B cell (primary cell): ENCODE measurements around the gene RAPGEF6. TPM values are rescaled to one million over a fixed set of nuclear protein-coding genes. Genes with fewer than 3 reads are reported as not detected.

Source experiments
- ATAC-seq: fragments of 200-7000 bp; cut with Tn5 transposase; one replicate; pipeline ENCODE4 v1.10.0; 2021; ENCODE audit warnings: low read depth, mild to moderate bottlenecking, moderate number of reproducible peaks, moderate library complexity
- CTCF ChIA-PET: fragments of 350-600 bp; sonication (Branson Sonifier 250); formaldehyde crosslinking; loops from one replicate; lab custom pipeline; 2021; ENCODE audit warnings: antibody characterized with exemption, inconsistent platforms; lab: Charles Lee
- POLR2A ChIA-PET: fragments of 350-600 bp; sonication (Branson Sonifier 250); formaldehyde crosslinking; loops from one replicate; lab custom pipeline; 2021; ENCODE audit warnings: antibody characterized with exemption; lab: Charles Lee
- DNase-seq: peaks from one replicate; pipeline ENCODE4 v3.0.0; 2013
- H2AFZ ChIP-seq: 2 replicates; pipeline ENCODE4 v1.6.1; 2012; ENCODE audit warnings: mild to moderate bottlenecking, low read depth, low read length; ENCODE audit not compliant: insufficient read depth, poor library complexity, severe bottlenecking
- H3K27ac ChIP-seq, 2 donors: 1 replicate in 1 of 2; 2 replicates in 1 of 2; pipeline ENCODE4 v1.5.1; 2012 to 2013; ENCODE audit warnings: low read length in 2 of 2, mild to moderate bottlenecking in 2 of 2, moderate library complexity in 1 of 2
- H3K27me3 ChIP-seq, 4 experiments: fragments of 200-600 bp in 1 of 4; sonication (generic) in 1 of 4; replicated peaks in 1 of 4; 1 replicate in 2 of 4; 2 replicates in 2 of 4; pipeline versions ENCODE4 v1.6.1 to v1.7.0; 2013 to 2016; ENCODE audit warnings: low read length in 3 of 4, mild to moderate bottlenecking in 2 of 4, mixed read lengths in 1 of 4, moderate library complexity in 1 of 4; ENCODE audit not compliant: insufficient read depth in 4 of 4, control insufficient read depth in 3 of 4; ENCODE audit errors: control extremely low read depth in 1 of 4
- H3K36me3 ChIP-seq, 2 experiments: replicated peaks in 1 of 2; 1 replicate in 1 of 2; 2 replicates in 1 of 2; pipeline versions ENCODE4 v1.6.1 to v1.7.1; 2013; ENCODE audit warnings: low read length in 1 of 2; ENCODE audit not compliant: insufficient read depth in 2 of 2, control insufficient read depth in 1 of 2; ENCODE audit errors: control extremely low read depth in 1 of 2, extremely low read depth in 1 of 2
- H3K4me1 ChIP-seq, 2 donors: fragments of 200-600 bp in 1 of 2; sonication (generic) in 1 of 2; 1 replicate in 1 of 2; 2 replicates in 1 of 2; pipeline versions ENCODE4 v1.5.1 to v1.6.1; 2013 to 2017; ENCODE audit warnings: low read length in 2 of 2; ENCODE audit not compliant: control insufficient read depth in 2 of 2, insufficient read depth in 2 of 2
- H3K4me2 ChIP-seq: replicated peaks from 2 replicates; pipeline ENCODE3; 2012; ENCODE audit warnings: mild to moderate bottlenecking, low read depth, low read length; ENCODE audit not compliant: poor library complexity, severe bottlenecking
- H3K4me3 ChIP-seq, 5 experiments: fragments of 200-600 bp in 1 of 5; sonication (generic) in 1 of 5; 1 replicate in 3 of 5; 2 replicates in 2 of 5; pipeline versions ENCODE4 v1.5.1 to v1.7.0; 2011 to 2016; ENCODE audit warnings: low read length in 4 of 5, mild to moderate bottlenecking in 4 of 5, low read depth in 2 of 5, control low read depth in 1 of 5, moderate library complexity in 1 of 5; ENCODE audit not compliant: insufficient read depth in 1 of 5; ENCODE audit errors: control extremely low read depth in 1 of 5, extremely low read depth in 1 of 5
- H3K79me2 ChIP-seq: fragments of 200-600 bp; sonication (generic); one replicate; pipeline ENCODE4 v1.6.0; 2016; ENCODE audit warnings: low read length; ENCODE audit not compliant: control insufficient read depth, insufficient read depth
- H3K9ac ChIP-seq: fragments of 200-600 bp; sonication (generic); 2 replicates; pipeline ENCODE4 v1.6.1; 2017; ENCODE audit warnings: mild to moderate bottlenecking, low read length, moderate library complexity
- H3K9me3 ChIP-seq, 3 donors: one replicate each; pipeline versions ENCODE4 v1.6.1 to v1.7.1; 2013; ENCODE audit warnings: low read length in 2 of 3; ENCODE audit not compliant: control insufficient read depth in 2 of 3, insufficient read depth in 1 of 3; ENCODE audit errors: control extremely low read depth in 1 of 3
- H4K20me1 ChIP-seq: 2 replicates; pipeline ENCODE4 v1.6.0; 2012; ENCODE audit warnings: mild to moderate bottlenecking, low read length; ENCODE audit not compliant: insufficient read depth, control insufficient read depth, poor library complexity, severe bottlenecking
- H3K27ac Mint-ChIP-seq: one replicate; pipeline ENCODE4 v1.8.0; 2021; ENCODE audit warnings: mixed read lengths
- H3K27me3 Mint-ChIP-seq: one replicate; pipeline ENCODE4 v1.8.0; 2021; ENCODE audit warnings: mixed read lengths
- H3K4me1 Mint-ChIP-seq: one replicate; pipeline ENCODE4 v1.8.0; 2021; ENCODE audit warnings: mixed read lengths
- H3K4me3 Mint-ChIP-seq: one replicate; pipeline ENCODE4 v1.8.0; 2021; ENCODE audit warnings: mixed read lengths
- H3K9me3 Mint-ChIP-seq: one replicate; pipeline ENCODE4 v1.8.0; 2022; ENCODE audit warnings: mixed read lengths; ENCODE audit not compliant: insufficient read depth
- EZH2 ChIP-seq: IDR thresholded peaks from 2 replicates; pipeline ENCODE4 v1.6.1; 2012; ENCODE audit warnings: borderline replicate concordance, low read depth, mild to moderate bottlenecking, moderate library complexity, low read length; ENCODE audit not compliant: insufficient read depth, poor library complexity, severe bottlenecking
- WGBS: methylation state at CpG from one replicate; pipeline ENCODE4 v1.1.5; 2013; ENCODE audit warnings: missing lambda C conversion rate; ENCODE audit not compliant: insufficient coverage; 5-methylcytosine and 5-hydroxymethylcytosine counted together
- intact Hi-C: fragments of 100-400 bp; cut with micrococcal nuclease; formaldehyde crosslinking; loops from one replicate; pipeline ENCODE4 v1.10.0; 2022
- polyA plus RNA-seq: library from polyadenylated mRNA; depleted of rRNA; stranded (reverse); fragments of >200 nt; gene quantifications from 2 replicates; pipeline ENCODE4 v1.2.3, GENCODE V29; 2012
- total RNA-seq, 2 donors: library from RNA; stranded (reverse); fragments of 120-200 nt in 1 of 2; gene quantifications; 1 replicate in 1 of 2; 2 replicates in 1 of 2; pipeline versions ENCODE4 v1.2.3 to v1.2.4, GENCODE V29; 2013 to 2022
- TF ChIP-seq, protein P1 (sequence below): fragments of 200-600 bp; IDR thresholded peaks from one replicate; pipeline ENCODE4 v1.8.0; 2022; ENCODE audit warnings: antibody characterized with exemption, mild to moderate bottlenecking

Gene RAPGEF6
- total and polyA plus RNA-seq, 2 donors (not counting 1 experiment from before 2014, with no cell fraction given): 9.8 to 56.2 TPM

DNA sequence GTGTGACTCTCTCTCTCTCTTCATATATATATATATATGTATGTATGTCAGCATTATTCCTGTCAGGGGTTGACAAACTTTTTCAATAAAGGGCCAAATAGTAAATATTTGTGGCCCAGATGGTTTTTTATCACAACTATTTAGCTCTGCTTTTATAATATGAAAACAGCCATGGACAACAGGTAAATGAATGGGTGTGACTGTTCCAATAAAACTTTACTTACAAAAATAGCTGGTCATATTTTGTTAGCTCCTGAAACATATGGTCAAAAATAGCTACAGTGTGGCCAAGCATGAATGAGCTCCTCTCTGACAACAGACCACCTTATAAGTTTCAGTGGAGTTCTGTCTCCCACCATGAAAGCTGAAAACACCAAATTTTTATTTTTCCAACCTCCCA is 21.6 kb downstream of the RAPGEF6 start:
- H4K20me1 ChIP-seq: peaks cover 78% of the 10 kb centered on the region
- H3K36me3 ChIP-seq: peaks cover 0 to 11% of the 10 kb centered on the region in 2 experiments
- ATAC-seq: no peak
- H3K4me1 Mint-ChIP-seq: peaks cover 64% of the 10 kb centered on the region
- no peaks in the 10 kb centered on the region for H3K27me3 Mint-ChIP-seq
- no peak overlapping the region for H3K9ac ChIP-seq
- H3K9me3 ChIP-seq: peaks cover 0 to 6% (median 0%) of the 10 kb centered on the region in 3 donors
- CTCF ChIA-PET: interaction anchor here (1.1 to 1.4 kb wide), 2 partner anchors 28 to 450 kb away, joined by 3 to 4 read pairs; no protein-coding TSS in a partner anchor
- H3K79me2 ChIP-seq: peaks cover 100% of the 10 kb centered on the region
- no peak overlapping the region for H3K4me3 Mint-ChIP-seq
- DNase-seq: no peak
- TF ChIP-seq EZH2: no peak
- TF ChIP-seq, protein P1, sequence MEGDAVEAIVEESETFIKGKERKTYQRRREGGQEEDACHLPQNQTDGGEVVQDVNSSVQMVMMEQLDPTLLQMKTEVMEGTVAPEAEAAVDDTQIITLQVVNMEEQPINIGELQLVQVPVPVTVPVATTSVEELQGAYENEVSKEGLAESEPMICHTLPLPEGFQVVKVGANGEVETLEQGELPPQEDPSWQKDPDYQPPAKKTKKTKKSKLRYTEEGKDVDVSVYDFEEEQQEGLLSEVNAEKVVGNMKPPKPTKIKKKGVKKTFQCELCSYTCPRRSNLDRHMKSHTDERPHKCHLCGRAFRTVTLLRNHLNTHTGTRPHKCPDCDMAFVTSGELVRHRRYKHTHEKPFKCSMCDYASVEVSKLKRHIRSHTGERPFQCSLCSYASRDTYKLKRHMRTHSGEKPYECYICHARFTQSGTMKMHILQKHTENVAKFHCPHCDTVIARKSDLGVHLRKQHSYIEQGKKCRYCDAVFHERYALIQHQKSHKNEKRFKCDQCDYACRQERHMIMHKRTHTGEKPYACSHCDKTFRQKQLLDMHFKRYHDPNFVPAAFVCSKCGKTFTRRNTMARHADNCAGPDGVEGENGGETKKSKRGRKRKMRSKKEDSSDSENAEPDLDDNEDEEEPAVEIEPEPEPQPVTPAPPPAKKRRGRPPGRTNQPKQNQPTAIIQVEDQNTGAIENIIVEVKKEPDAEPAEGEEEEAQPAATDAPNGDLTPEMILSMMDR: no peak
- no peak overlapping the region for H3K27ac ChIP-seq
- H3K27me3 ChIP-seq: no peaks in the 10 kb centered on the region
- intact Hi-C loops: no loop called here
- peaks cover 26 to 33% of the 10 kb centered on the region in 2 donors for H3K4me1 ChIP-seq
- H3K27ac Mint-ChIP-seq: no peak overlapping the region
- H3K9me3 Mint-ChIP-seq: no peaks in the 10 kb centered on the region
- no peak overlapping the region for H3K4me3 ChIP-seq
- H2AFZ ChIP-seq: no peak overlapping the region
- H3K4me2 ChIP-seq: no peak overlapping the region
- POLR2A ChIA-PET: no interaction called here

- Histone ChIP-seq H3K79me2 (peaks cover 100% of the 10 kb centered on the region), H2AFZ (no peak overlapping the region), H3K9ac (no peak overlapping the region), H3K4me1 (peaks cover 29 to 31% of the 10 kb centered on the region in 2 donors), H3K27me3 (no peaks in the 10 kb centered on the region), H4K20me1 (peaks cover 82% of the 10 kb centered on the region), H3K36me3 (peaks cover 0 to 11% of the 10 kb centered on the region in 2 experiments), H3K9me3 (peaks cover 0 to 6% (median 0%) of the 10 kb centered on the region in 3 donors), H3K4me2 (no peak overlapping the region), H3K4me3 (no peak overlapping the region), H3K27ac (no peak overlapping the region)
- ATAC-seq: no peak
- intact Hi-C loops: no loop called here
- no peak overlapping the region for H3K27ac Mint-ChIP-seq
- H3K27me3 Mint-ChIP-seq: no peaks in the 10 kb centered on the region
- ChIA-PET CTCF (interaction anchor here (1.6 kb wide), 1 partner anchor 397 kb away, joined by 5 read pairs; no protein-coding TSS in a partner anchor), POLR2A (no interaction called here)
- WGBS: 100% methylated on average over 1 of the region's 2 CpGs
- DNase-seq: no peak
- H3K4me1 Mint-ChIP-seq: peaks cover 67% of the 10 kb centered on the region
- no peak for TF ChIP-seq EZH2
- TF ChIP-seq, protein P1: no peak
- H3K9me3 Mint-ChIP-seq: no peaks in the 10 kb centered on the region
- no peak overlapping the region for H3K4me3 Mint-ChIP-seq
These were observed 24.0 kb downstream of the RAPGEF6 start for GRCh38 chr5:131611064-131611381.
